DMS 273 treated with DMSO at 0.1 percent for 48 hours (cell line): Measurements from ENCODE around the gene AFF3.
"Not testable (repeated sequence)": the region's sequence is repeated elsewhere in the genome, so short reads cannot be mapped to it uniquely, and the experiment has no call there.

Experiments
- DNase-seq: peaks from one replicate; lab custom pipeline; 2025; lab: John Stamatoyannopoulos, UW

Gene AFF3

DNA sequence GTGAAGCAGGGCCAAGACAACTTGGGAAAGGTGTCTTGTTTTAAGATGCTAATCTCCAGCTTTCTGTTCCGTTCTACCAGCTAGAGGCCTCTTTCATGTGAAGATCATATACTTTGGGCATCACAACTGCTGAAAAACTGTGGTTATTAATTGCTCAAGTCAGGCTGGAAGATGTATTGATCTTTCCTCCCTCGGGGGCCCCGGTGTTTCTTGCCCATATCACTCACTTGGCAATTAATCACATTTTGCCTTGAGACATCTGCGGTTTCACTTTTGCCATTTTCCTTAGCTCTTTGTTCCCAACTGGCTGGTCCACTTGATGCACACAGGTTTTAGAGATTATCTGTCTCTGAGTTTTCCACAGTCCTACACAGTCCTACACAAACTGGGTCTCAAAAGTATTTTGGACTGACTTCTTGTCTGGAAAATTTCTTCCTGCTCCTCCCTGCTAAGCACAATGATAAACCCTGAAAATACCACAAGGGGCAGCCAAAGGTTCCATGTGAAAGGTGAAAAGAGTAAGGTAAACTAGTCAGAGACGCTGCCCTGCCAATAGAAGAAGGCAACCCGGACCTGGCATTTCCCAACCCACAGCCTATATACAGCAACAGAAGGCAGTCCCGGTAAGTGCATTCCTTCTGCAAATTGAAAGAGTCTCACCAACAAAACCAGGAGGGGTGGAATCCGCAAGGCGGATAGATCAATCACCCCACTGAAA lies 181.0 kb downstream of the AFF3 start:
- DNase-seq, result no peak

DNA sequence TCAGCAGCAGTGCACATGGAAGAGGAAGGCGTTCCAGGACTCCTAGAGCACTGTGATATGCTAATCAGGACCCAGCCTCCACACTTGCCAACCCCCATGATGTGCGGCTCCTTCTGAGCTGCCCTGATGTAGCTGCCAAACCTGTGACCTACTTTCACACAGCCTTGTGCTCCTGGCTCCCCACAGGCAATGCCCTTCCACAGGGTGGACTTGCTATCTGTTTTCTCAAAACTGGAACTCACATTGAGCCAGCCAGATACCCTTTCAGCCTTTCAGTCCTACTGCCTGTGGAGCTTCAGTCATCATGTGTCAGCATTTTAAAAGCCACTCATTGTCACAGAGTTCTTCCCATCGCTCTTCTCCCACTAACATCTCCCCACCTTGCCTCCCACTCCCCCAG lies 181.6 kb downstream of the AFF3 start:
- no peak for DNase-seq

DNA sequence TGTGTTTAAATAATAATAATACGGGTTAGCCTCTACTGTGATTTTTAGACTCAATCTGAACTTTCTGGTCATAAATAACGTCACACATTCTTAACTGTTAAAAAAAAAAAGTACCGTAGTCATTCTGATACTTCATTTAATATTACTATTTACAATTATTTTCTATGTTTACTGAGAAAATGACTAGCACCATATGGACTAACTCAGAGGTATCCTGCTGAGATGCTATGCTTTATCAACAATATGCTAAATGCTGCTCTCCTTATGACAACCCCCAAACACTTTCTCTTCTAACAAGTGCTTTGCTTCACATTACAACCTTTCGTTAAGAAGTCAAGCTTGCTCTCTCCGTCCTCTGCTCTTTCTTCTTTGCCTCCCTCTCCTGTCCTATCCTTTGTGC lies 182.1 kb downstream of the AFF3 start:
- DNase-seq, result no peak

DNA sequence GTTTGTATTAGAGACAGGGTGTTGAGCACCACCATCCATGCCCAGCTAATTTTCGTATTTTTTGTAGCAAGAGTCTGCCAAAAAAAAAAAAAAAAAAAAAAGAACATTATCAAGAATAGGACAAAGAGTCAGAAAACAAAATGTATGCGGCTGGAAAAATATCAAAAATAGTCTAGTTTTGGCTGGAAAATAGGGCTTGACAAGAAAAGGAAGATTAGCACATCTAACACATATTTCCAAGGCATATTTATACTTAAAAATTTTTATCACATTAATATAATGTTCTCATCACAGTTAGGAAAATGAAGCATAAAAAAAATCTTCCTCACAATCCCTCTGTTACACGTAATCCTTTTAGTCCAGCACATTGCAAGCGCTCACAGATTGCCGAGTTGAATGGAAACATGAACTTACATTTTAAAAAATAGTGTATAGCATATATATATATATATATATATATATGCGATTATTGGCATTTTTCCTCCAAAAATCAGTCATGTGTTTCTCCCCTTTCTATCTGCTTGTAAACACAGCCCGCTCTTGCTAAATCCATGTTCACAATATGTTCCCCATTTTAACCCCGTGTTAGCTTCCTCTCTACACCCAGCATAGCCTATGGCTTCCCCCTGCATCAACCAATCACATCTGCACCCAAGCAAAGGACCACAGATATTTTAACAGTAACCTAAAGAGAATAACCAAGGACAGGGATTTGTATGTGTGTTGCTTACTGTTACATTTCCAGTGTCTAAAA lies 183.0 kb downstream of the AFF3 start:
- DNase-seq, result no peak

DNA sequence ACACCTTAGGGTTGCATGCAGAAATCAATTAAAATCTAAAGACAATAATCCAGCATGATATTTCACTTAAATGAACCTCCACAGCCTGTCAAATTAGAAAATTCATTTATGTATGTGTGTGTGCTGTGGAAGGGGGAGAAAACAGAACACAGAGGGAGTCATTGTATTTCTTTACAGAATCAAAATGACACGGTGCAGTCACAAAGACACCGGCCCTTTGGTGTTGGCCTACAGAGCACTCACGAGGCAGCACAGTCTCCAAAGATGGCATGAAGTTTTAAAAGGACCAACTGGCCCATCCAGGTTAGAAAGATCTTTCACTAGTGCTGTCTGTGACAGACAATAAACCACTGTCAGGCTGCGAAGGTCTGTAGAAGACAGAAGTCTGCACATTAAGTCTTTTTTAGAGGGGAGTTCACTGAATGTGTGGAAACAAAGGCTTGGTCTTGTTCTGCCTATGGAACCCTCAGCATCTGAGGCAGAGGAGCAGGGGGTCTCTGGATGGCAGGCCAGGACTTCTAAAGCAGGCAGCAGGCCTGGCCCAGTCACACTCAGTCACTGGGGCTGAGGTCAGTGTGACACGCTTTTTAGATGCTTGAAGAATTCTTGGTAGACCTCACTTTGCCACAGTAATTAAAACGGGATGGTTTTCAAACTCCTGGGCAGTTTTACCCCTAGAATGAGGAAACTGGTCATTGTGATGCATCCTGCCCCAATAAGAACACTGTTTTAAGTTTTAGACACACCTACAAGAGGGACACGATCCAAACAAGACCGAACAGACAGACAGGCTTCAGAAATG lies 184.9 kb downstream of the AFF3 start:
- no peak for DNase-seq

DNA sequence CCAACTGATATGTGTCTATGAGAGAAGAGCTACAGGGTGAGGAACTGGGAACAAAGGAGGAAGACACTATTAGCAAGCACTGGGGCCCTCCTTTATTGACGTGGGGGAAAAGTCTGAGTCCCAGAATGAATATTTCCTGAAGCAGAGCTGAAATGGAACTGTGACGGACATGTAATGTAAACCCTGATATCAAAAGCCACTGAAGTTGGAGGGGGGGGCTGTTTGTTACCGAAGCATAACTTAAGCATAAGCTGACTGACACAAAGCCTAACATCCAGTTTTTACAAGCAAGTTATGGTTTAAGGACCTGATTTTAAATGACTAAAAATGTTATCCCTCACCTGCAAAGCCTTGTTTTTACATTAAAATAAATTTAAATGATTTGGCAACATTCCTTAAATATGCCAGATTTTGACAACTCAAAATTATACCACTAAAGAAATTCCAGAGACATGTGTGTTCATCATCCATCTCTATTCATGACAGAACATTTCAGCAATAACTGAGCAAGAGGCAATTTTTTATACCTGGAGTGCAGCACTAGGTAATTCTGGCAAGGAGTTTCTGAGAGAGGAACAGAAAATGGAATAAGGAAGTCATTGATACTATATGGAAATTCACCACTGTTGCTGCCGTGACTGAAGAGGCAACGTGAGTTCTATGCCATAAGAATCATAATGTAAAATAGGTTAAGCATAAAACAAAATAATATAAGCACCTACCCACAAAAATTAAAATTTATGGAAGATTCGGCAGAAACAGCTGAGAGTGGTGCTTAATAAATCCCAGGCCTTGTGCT lies 186.0 kb downstream of the AFF3 start:
- DNase-seq, result no peak

DNA sequence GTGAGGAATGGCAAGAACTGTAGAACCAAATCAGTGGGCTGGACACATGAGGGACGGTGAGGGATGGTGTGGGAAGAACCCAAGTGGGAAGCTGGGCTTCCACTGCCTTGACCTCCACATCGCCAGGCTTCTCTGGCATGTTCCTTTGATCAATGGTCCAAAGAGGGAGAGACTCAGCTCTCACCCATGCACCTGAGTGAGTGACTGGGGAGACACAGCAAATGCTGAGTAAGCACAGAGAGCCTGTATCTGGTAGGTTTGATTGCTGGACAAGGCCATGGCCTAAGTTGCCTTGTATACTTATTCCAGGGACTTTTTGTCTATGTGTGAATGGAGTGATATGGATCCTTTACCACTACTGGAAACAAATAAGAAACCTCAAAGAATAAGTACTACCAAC lies 188.6 kb downstream of the AFF3 start:
- DNase-seq, result no peak

DNA sequence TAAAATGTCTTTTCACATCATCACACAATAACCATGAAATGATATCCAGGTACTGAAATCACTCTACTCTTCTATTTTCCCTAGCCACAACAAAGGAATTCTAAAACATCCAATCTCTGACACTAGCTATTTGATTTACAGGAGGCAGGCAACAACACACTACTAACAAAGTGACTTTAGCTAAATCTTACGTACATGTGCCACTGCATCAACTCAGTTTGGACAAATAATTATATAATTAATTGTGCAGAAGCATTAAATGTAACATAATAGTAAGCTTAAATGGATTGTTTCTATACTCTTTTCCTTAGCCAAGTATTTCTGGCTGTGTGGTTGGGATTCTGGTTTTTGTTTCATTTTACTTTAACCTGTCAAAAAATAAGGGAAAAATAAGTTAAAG lies 192.4 kb downstream of the AFF3 start:
- DNase-seq, result no peak

DNA sequence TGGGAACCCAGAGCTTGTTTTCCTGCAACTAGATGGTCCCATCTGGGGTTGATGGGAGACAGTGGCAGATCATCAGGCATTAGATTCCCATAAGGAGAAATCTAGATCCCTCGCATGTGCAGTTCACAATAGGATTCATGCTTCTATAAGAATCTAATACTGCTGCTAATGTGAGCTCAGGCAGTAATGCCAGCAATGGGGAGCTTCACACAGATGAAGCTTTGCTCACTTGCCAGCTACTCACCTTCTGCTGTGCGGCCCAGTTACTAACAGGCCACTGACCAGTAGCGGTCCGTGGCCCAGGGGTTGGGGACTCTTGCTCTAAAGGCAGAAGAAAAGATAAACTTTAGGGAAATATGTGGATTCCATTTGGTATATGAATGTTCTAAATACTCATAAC lies 192.9 kb downstream of the AFF3 start:
- DNase-seq, result no peak

DNA sequence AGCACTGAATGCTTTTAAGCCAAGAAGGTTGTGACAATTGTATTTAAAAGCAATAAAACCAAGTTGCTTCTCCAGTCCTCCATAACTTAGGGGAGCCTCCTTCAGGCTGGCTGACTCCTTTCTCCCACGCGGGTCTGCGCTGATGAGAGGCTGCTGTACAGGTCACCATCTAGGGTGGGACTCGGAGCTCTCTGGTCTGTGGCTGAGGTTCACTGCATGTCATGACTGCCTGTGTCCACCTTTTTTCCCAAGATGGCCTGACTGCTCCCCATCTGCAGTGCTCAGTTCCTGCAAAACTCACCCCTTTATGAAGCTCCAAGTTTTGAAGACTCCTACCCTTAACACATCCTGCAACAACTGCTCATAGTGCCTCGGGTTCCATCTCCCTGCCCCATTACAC lies 194.4 kb downstream of the AFF3 start:
- DNase-seq, result no peak

DNA sequence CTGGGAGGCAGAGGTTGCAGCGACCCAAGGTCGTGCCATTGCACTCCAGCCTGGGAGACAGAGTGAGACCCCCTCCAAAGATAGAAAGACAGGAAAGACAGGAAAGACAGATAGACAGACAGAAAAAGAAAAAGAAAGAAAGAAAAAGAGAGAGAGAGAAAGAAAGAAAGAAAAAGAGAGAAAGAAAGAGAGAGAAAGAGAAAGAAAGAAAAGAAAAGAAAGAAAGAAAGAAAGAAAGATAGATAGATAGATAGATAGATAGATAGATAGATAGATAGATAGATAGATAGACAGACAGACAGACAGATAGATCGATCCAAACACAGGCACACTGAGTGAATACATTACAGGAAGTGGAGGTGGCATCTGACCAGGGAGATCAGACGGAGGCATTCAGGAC lies 195.0 kb downstream of the AFF3 start:
- DNase-seq, result not testable (repeated sequence)

DNA sequence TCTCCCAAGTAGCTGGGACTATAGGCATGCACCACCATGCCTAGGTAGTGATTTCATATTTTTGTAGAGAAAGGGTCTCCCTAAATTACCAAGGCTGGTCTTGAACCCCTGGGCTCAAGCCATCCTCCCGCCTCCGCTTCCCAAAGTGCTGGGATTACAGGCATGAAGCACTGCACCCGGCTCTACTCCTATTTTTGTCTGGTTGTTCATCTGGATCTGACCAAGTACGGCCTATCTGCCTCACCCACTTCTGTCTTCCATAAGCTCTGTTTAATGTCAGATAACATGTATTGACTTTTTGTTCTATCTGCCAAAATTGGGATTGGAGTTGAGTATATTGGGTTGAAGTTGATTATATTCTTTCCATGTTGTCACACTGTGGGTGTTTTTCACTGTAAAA lies 198.4 kb downstream of the AFF3 start:
- DNase-seq, result no peak

DNA sequence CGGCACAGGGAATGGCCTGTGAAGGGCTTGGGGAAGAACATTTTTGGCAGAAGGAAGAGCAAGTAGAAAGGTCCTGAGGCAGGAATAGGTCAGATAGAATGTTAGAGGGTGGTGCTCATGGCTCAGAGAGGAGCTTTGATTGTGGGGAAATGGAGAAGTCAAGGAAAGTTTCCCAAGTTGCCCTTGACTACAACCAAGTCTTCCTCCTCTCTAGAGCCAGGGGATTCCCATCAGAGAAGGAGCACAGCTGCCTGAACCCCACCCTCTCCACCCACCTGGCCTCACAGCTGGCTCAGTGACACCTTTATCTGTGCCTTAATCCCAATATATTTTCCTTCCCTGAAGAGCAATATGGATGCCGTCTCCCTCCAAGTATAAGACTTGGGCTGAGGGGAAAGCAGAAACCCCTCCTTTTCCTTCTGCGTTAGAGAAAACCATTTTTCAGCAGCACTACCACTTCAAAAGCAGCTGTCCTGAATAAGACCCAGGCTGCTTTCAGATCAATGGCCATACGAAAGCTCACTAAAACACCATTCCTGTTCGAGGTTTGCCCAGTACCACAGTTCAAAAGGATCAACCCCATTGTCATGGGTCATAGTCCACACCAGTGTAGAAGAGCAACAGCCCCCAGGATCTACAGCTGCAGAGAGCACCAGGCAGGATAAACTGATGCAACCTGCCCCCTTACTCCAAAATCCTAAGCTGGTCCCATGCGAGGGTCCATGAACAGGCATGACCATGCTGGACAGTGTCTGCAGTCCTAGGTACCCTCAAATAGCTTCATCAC lies 199.6 kb downstream of the AFF3 start:
- DNase-seq, result no peak

DNA sequence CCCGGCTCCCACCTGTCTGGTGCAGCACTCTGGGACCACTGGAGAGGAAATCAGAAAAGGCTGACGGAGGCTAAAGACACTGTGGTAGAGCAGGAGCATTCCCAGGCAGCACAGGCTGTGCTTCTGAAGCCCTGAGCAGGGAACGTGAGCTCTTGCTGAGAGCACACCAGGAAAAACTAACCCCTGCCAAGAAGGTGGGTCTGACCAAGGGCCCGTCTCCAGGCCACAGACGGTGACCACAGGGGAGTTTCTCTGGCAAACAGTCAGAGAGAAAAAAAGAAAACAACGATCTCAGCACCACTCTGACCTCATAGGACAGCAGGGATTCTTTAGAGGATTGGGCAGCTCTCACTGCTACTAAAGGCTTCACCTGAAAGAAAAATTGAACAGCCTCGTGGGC lies 201.4 kb downstream of the AFF3 start:
- DNase-seq, result no peak

DNA sequence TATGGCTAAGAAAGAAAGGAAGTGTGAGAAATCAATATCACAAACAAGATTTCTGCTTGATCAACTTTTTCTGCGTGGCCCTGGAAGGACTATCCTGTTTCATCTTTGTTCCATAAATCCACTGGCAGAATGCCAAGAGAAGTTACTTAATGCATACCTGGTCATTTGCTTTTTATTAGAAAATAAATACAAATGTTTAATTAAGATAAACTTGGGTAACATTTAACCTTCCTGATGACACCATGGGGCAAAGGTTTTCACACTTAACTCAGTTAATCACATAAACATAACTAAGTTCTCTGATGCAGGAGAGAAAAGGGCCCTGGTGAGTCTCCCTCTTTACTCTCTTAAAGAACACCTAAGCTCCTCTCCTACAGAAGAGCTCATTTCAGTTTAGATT lies 203.3 kb downstream of the AFF3 start:
- no peak for DNase-seq

DNA sequence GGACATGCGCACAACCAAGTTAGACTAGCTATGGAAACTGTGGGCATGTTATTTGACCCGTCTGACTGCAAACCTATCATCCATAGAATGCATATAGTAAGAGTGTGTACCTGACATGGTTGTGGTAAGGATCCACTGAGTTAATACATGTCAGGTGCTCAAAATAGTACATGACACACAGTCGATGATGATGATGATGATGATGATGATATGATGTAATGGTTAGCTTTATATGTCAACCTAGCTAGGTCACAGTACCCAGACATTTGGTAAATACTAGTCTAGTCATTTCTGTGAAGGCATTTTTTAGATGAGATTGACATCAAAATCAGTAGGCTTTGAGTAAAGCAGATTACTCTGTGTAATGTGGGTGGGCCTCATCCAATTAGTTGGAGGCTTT lies 204.1 kb downstream of the AFF3 start:
- DNase-seq, result no peak

DNA sequence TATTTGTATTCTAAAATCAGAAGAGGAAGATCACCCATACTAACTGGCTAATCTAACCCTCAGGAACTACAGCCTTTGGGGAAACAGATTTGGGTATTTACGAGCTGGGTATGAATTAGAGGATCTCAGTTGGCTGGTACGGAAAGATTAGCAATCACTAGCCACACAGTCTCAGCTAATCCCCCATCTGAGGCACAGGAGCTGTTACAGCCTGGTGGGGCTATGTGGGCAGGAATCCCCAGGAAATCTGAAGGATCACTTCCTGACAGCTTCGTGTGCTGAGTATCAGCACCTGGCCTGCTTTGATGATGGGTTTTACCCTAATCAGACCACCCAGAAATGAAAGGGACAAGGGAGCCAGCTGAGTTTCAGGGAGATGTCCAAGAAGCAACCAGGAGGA lies 206.3 kb downstream of the AFF3 start:
- no peak for DNase-seq

DNA sequence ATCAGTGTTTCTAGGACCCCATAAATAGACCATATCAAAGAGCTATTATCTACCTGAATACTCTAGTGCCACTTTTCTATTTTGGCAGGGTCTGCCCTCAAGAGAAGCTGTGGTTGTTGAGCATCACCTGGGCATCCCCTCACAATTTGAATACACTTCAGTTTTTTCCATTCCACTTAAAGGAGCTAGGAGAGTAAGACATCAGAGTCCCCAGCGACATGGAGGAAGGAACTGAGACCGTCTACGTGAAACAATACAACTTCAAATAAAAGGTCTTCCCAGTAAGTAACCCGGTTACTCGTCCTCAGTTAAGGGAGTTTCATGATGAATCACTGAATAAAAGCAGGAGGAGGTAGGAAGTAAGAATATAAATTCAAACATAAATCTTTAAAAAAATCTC lies 206.7 kb downstream of the AFF3 start:
- DNase-seq, result no peak

DNA sequence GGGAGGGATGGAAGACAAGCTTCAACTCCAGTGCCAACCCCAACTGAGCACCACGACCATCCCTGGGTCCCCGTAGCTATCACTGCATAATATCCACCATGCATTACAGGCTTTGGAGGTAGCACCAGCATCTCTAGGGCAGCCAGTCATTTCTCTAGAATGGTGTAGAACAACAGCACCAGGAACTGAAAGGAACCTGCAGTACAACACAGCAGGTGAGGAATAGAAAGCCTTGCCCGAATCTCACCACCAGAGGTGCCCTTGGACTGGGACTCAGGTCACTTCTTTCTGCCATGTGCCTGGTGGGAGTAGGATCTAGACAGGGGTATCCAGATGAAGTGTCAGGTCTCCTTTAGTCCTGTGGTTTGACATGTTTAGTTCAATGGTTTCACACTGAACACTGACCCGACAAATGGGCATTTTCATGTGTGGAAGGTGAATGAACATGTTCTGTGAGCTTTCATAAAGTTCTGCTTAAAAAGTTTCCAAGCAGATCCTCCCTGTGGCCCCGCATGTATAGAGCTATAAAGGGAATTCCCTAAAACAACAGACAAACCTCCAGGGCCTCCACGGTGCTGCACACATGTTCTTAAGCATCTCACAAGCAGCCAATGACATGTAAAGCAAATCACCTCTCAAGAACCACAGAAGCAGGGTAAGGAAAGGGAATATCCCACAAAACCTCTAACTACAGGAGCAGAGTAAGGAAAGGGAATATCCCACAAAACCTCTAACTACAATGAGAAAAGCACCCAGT lies 208.3 kb downstream of the AFF3 start:
- DNase-seq, result no peak

DNA sequence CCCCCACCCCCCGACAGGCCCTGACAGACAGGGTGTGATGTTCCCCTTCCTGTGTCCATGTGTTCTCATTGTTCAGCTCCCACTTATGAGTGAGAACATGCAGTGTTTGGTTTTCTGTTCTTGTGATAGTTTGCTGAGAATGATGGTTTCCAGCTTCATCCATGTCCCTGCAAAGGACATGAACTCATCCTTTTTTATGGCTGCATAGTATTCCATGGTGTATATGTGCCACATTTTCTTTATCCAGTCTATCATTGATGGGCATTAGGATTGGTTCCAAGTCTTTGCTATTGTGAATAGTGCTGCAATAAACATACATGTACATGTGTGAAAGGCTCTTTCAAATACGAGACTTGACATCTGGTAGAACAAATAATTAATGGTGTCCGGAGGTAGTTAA lies 208.9 kb downstream of the AFF3 start:
- DNase-seq, result not testable (repeated sequence)
